Epithelial cell of proximal tubule (primary cell): Measurements from ENCODE around the gene UGT1A6. TPM values are rescaled to one million over a fixed set of nuclear protein-coding genes. Genes with fewer than 3 reads are reported as not detected.
A peak's percentile ranks its signal among the peaks of the same experiment; 100 is the strongest.
"Not testable (repeated sequence)": the region's sequence is repeated elsewhere in the genome, so short reads cannot be mapped to it uniquely, and the experiment has no call there.

Experiments used
- DNase-seq: peaks from one replicate; pipeline ENCODE4 v3.0.0-alpha.2; 2011; ENCODE audit warnings: low read depth
- H3K4me3 ChIP-seq: 2 replicates; pipeline ENCODE4 v1.5.1; 2011; ENCODE audit warnings: low read depth, mild to moderate bottlenecking, low read length
- total RNA-seq: library from RNA; depleted of rRNA; stranded (reverse); fragments of >200 nt; gene quantifications from 2 replicates; pipeline ENCODE4 v1.2.3, GENCODE V29; 2015
- TF ChIP-seq, protein P1 (sequence below): conservative IDR thresholded peaks from 2 replicates; pipeline ENCODE4 v1.5.1; 2012; ENCODE audit warnings: low read depth, mild to moderate bottlenecking, low read length

The UGT1A6 gene
- total RNA-seq, 1 donor from 2014 or later, result 0.52 TPM

GRCh38 chr2:233691443-233692433 lies 952 bp upstream of the UGT1A6 start:
- DNase-seq, result no peak
- H3K4me3 ChIP-seq, result peak overlapping the region; percentile 48
- TF ChIP-seq, protein P1, sequence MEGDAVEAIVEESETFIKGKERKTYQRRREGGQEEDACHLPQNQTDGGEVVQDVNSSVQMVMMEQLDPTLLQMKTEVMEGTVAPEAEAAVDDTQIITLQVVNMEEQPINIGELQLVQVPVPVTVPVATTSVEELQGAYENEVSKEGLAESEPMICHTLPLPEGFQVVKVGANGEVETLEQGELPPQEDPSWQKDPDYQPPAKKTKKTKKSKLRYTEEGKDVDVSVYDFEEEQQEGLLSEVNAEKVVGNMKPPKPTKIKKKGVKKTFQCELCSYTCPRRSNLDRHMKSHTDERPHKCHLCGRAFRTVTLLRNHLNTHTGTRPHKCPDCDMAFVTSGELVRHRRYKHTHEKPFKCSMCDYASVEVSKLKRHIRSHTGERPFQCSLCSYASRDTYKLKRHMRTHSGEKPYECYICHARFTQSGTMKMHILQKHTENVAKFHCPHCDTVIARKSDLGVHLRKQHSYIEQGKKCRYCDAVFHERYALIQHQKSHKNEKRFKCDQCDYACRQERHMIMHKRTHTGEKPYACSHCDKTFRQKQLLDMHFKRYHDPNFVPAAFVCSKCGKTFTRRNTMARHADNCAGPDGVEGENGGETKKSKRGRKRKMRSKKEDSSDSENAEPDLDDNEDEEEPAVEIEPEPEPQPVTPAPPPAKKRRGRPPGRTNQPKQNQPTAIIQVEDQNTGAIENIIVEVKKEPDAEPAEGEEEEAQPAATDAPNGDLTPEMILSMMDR, result no peak

DNA sequence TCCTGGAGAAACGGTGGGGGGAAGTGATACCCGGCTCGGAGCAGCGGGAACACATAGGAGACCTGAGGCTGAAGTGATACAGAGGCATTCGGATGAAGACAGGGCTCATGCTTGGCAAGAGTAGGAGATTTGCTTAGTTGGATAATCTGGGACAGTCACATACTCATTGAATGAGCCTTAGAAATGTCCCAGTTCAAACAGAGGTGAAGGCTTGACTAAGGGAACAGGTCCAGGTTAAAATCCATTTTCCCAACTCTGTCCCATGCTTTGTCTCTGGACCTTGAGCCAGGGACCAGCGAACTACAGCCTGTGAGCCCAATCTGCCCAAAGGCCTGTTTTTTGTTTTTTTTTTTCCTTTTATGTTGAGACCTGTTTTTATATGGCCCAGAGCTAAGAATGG lies 1.3 kb downstream of the UGT1A6 start:
- TF ChIP-seq, protein P1, result no peak
- no peak for DNase-seq
- H3K4me3 ChIP-seq, result peak overlapping the region; percentile 48

- DNase-seq, result no peak
- H3K4me3 ChIP-seq, result no peak overlapping the region
- TF ChIP-seq, protein P1, result no peak
These were observed 6.0 kb downstream of the UGT1A6 start for GRCh38 chr2:233698740-233699139.

DNA sequence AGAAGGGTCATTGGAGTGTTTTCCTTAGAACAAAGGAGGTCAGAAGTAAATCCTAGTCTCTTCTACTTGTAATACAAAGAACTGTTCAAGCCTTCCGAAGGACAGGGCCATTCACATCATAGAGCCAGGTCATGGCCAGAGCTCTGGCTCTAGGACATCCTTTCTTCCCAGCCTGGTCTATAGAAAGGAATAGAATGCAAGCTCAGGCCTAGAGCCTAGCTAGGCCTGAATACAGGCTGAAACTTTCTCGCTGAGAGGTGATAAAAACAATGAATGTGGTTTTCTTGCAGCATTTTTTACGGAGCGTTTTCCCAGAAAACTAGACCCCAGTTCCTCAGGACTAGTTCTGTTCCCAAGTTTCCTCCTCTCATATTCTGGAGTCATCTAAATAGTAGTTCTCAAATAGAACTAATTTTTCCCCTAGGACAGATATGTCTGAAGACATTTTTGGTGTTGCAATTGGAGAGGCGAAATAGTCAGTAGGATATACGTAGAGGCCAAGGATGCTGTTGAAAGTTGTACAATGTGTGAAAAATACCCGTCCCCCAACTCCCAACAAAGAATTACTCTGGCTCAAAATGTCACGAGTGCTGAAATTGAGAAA lies 6.8 kb downstream of the UGT1A6 start:
- TF ChIP-seq, protein P1, result no peak
- H3K4me3 ChIP-seq, result no peak overlapping the region
- DNase-seq, result no peak

DNA sequence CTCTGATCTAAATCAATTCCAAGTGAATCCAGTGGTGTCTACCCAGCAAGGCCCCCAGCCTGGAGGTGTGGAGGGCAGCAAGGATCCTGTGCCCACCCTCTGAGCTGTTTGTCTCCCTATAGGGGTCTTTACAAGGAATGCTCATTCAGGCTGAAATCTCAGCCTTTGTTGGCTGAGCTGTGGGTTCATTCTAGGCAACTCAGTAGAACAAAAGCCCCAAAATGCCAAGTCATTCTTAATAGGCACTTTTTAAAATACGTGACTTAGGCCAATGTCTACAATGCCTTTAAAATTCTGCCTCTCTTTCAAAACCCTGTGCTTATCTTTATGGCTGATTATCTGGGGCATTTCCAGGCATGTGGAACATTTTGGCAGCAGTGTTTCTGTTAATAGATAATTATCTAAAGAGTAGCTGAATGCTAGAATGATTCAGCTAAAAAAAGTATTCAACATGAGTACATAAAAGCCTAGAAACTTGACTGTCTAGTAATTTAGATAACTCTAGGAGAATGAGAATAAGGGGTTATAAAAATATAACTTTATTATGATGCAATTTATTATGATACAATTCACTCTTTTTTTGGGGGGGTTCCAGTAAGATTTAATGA lies 7.4 kb downstream of the UGT1A6 start:
- TF ChIP-seq, protein P1, result no peak
- peak; percentile 92 for DNase-seq
- H3K4me3 ChIP-seq, result no peak overlapping the region

DNA sequence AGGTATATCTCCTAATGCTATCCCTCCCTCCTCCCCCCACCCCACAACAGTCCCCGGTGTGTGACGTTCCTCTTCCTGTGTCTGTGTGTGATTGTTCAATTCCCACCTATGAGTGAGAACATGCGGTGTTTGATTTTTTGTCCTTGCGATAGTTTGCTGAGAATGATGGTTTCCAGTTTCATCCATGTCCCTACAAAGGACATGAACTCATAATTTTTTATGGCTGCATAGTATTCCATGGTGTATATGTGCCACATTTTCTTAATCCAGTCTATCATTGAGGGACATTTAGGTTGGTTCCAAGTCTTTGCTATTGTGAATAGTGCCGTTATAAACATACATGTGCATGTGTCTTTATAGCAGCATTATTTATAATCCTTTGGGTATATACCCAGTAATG lies 8.2 kb downstream of the UGT1A6 start:
- H3K4me3 ChIP-seq, DNase-seq: not testable (repeated sequence)

DNA sequence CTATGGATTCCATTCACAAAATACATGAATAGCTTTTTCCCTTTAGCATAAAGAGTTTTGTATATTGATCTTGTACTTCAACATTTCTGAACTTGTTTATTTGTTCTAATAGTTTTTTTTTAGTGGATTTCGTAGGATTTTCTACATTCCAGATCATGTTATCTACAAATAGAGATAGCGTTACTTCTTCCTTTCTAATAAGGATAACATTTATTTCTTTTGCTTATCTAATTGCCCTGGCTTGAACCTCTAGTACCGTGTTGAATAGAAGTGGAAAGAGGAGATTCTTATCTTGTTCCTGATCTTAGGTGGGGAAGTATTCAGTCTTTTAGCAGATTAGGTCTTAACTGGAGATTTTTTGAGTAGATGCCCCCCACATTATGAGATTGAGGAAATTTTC lies 9.5 kb downstream of the UGT1A6 start:
- no peak for DNase-seq
- TF ChIP-seq, protein P1, result no peak
- H3K4me3 ChIP-seq, result no peak overlapping the region
